ENCODE measurements around the gene DLG5.
"Not testable (repeated sequence)": the region's sequence is repeated elsewhere in the genome, so short reads cannot be mapped to it uniquely, and the experiment has no call there.

DLG5 gene

DNA sequence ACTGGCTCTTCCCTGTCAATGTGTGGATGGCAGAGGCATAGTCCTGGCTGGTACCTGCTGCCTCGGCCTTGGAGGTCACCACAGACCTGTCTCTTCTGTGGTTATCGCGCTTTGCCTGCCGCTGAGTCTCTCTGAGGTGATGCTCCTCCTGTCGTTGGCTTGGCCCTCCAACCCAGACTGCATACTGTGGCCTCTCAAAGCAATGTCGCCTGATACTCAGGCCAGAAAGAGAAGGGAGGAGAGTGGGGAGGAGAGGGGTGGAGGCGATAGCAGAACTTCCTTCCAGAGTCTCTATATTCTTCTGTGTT, 155.7 kb downstream of the DLG5 start:
- TF ChIP-seq, protein P1, sequence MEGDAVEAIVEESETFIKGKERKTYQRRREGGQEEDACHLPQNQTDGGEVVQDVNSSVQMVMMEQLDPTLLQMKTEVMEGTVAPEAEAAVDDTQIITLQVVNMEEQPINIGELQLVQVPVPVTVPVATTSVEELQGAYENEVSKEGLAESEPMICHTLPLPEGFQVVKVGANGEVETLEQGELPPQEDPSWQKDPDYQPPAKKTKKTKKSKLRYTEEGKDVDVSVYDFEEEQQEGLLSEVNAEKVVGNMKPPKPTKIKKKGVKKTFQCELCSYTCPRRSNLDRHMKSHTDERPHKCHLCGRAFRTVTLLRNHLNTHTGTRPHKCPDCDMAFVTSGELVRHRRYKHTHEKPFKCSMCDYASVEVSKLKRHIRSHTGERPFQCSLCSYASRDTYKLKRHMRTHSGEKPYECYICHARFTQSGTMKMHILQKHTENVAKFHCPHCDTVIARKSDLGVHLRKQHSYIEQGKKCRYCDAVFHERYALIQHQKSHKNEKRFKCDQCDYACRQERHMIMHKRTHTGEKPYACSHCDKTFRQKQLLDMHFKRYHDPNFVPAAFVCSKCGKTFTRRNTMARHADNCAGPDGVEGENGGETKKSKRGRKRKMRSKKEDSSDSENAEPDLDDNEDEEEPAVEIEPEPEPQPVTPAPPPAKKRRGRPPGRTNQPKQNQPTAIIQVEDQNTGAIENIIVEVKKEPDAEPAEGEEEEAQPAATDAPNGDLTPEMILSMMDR (IDR thresholded peaks at IDR 0.05; ENCODE audit: extremely low read depth, missing control alignments), result no peak
- DNase-seq (ENCODE audit: low spot score), result no peak

GRCh38 chr10:77770081-77770867, 156.3 kb downstream of the DLG5 start:
- TF ChIP-seq, protein P1 (IDR thresholded peaks at IDR 0.05; ENCODE audit: extremely low read depth, missing control alignments), result no peak
- no peak for DNase-seq (ENCODE audit: low spot score)

DNA sequence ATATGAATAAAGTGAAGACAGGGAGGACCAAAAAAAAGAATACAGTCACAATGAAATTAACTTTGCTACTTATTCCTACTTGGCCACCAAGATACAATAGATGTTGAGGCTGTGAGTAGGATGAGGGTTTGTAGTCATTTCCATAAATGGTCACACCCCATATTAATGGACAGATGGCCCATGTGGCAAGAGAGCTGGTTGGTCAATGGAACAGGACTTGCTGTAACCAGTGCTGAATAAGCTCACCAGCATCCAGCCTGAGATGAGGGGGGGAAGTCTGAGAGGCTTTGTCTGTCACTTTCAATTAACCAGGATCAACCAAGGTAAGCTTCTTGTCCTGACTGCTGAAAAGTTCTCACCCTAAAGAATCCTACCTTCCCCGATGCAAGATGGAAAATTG, 158.5 kb downstream of the DLG5 start:
- no peak for DNase-seq (ENCODE audit: low spot score)
- TF ChIP-seq, protein P1 (IDR thresholded peaks at IDR 0.05; ENCODE audit: extremely low read depth, missing control alignments), result no peak

GRCh38 chr10:77763453-77764430, 162.8 kb downstream of the DLG5 start:
- no peak for DNase-seq (ENCODE audit: low spot score)
- TF ChIP-seq, protein P1 (IDR thresholded peaks at IDR 0.05; ENCODE audit: extremely low read depth, missing control alignments), result no peak

DNA sequence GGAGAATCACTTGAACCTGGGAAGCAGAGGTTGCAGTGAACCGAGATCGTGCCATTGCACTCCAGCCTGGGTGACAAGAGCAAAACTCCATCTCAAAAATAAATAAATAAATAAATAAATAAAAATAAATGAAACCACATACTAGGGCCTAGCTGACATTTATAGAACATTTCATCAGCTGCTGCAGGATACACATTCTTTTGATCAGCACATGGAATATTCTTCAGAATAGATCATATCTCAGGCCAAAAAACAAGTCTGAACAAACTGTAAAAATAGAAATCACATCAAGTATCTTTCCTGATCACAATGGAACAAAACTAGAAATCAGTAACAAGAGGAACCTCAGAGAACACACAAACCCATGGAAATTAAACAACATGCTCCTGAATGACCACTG, 168.1 kb downstream of the DLG5 start:
- not testable (repeated sequence) for DNase-seq (ENCODE audit: low spot score)

DNA sequence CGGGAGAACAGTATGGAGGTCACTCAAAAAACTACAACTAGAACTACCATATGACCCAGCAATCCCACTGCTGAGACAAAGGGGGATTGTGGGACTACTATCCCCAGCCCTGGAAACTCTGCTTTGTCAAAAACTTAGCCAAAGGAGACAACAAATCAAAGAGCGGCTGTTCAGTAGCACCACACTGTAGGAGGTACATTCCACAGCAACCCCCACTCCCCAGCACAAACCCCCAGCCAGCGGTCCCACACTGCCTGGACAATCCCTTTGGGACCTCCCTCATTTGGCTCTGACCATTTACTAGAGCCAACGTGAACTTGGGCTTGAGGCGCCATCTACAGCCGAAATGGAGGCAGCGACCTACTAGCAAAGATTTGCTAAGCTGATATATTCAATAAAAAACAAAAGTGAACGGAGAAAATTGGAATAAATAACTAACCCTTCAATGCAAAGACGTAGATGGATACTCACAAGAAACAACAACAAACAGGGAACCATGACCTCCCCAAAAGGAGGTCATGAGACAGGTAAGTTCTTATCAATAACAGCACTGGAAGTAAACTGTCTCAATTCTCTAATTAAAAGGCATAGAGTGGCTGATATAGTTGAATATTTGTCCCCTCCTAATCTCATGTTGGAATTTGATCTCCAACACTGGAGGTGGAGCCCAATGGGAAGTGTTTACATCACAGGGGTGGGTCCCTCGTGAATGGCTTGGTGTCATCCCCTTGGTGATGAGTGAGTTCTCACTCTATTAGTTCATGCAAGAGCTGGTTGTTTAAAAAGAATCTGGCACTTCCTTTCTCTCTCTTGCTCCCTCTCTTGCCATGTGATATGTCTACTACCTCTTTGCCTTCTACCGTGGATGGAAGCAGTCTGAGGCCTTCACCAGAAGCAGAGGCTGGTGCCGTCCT, 170.0 kb downstream of the DLG5 start:
- TF ChIP-seq, protein P1 (IDR thresholded peaks at IDR 0.05; ENCODE audit: extremely low read depth, missing control alignments), result peak; percentile 75
- peak; percentile 47 for DNase-seq (ENCODE audit: low spot score)

GRCh38 chr10:77746047-77746707, 180.4 kb downstream of the DLG5 start:
- DNase-seq (ENCODE audit: low spot score), result no peak
- TF ChIP-seq, protein P1 (IDR thresholded peaks at IDR 0.05; ENCODE audit: extremely low read depth, missing control alignments), result no peak
